Endothelial cell (in vitro differentiated cells): ENCODE data around the gene SLC44A5. TPM values are rescaled to one million over a fixed set of nuclear protein-coding genes. Genes with fewer than 3 reads are reported as not detected.

Experiments
- DNase-seq: peaks from one replicate; pipeline ENCODE4 v3.0.0; 2021; ENCODE audit warnings: low spot score
- H3K27ac Mint-ChIP-seq: one replicate; pipeline ENCODE4 v1.8.0; 2021; ENCODE audit warnings: mixed read lengths, inconsistent platforms; ENCODE audit not compliant: unreplicated experiment
- H3K27me3 Mint-ChIP-seq: one replicate; pipeline ENCODE4 v1.8.0; 2021; ENCODE audit warnings: mild to moderate bottlenecking, moderate library complexity, mixed read lengths, inconsistent platforms; ENCODE audit not compliant: unreplicated experiment
- H3K36me3 Mint-ChIP-seq: one replicate; pipeline ENCODE4 v1.8.0; 2021; ENCODE audit warnings: mild to moderate bottlenecking, low read depth, mixed read lengths, inconsistent platforms; ENCODE audit not compliant: unreplicated experiment
- H3K4me1 Mint-ChIP-seq: one replicate; pipeline ENCODE4 v1.8.0; 2021; ENCODE audit warnings: mild to moderate bottlenecking, mixed read lengths, inconsistent platforms; ENCODE audit not compliant: unreplicated experiment
- H3K4me3 Mint-ChIP-seq: one replicate; pipeline ENCODE4 v1.8.0; 2021; ENCODE audit warnings: mild to moderate bottlenecking, mixed read lengths, inconsistent platforms; ENCODE audit not compliant: unreplicated experiment
- H3K9me3 Mint-ChIP-seq: one replicate; pipeline ENCODE4 v1.8.0; 2021; ENCODE audit warnings: mixed read lengths, inconsistent platforms; ENCODE audit not compliant: unreplicated experiment
- total RNA-seq: library from RNA; stranded (reverse); fragmentation: NEBNext Ultra II Directional; extraction: Animal tissue kit (Norgen Biotek cat#: 25700); gene quantifications from one replicate; pipeline ENCODE4 v1.2.1, GENCODE V29; 2021; ENCODE audit not compliant: unreplicated experiment
- TF ChIP-seq, protein P1 (sequence below): fragments of 200-600 bp; sonication (generic); IDR thresholded peaks from one replicate; pipeline ENCODE4 v1.5.0; 2021; ENCODE audit warnings: antibody characterized with exemption; ENCODE audit not compliant: unreplicated experiment

SLC44A5 gene
- total RNA-seq, 1 donor from 2014 or later = 3.4 TPM

- Mint-ChIP-seq H3K27me3 (peaks cover 12% of the 10 kb centered on the region), H3K36me3 (peaks cover 4% of the 10 kb centered on the region), H3K4me3 (no peak overlapping the region)
These were observed 7.5 kb upstream of the SLC44A5 start for GRCh38 chr1:75618382-75618781.

DNA sequence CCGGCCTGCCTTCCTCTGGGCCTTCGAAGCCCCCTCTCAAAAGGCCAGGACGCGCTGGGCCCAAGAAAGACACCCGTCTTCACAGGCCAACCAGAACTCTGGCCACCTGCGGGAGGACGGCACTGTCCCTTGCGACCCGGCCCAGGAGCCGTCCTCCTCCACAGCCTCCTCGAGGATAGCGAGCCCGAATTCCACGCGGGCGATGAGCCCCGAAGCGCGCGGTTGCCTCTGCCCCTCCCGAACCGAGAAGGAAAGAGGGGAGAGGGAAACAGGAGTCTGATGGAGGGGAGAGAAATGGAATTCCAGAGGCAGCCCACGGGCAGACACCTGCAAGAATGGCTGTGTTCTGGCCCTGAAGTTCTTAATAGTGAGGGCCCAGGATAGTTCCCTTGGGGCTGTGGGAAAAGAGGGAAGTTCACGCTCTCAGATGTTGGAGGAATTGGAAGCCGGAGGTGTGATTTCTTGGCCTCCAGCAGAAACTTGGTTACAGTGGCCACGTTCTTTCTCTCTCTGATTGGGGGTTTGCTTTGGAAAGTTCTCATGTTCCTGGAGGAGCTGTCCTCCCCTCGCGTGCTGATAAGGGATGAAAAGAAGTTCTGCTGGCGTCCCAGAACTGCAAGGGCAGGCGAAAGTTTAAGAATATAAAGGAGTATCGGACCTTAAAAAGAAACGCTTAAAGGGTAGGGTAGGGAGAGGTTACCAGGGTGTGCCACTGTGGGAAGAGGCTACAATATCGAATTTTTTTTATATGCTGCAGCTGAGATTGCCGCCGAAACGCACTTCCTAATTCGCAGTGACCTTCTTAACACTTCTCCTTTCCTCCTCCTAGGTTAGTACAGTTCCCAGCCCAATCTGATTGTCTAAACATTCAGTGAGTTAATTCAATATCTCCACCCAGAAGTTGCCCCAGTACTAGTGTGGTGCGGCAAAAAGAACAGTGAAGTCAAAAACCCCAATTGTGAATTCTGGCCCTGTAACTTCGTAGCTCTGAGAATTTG is 5.8 kb upstream of the SLC44A5 start:
- peak; percentile 35 for DNase-seq

More at GRCh38 chr1:75618382-75618781, 7.5 kb upstream of the SLC44A5 start:
- no peaks in the 10 kb centered on the region for H3K9me3 Mint-ChIP-seq
- TF ChIP-seq, protein P1, sequence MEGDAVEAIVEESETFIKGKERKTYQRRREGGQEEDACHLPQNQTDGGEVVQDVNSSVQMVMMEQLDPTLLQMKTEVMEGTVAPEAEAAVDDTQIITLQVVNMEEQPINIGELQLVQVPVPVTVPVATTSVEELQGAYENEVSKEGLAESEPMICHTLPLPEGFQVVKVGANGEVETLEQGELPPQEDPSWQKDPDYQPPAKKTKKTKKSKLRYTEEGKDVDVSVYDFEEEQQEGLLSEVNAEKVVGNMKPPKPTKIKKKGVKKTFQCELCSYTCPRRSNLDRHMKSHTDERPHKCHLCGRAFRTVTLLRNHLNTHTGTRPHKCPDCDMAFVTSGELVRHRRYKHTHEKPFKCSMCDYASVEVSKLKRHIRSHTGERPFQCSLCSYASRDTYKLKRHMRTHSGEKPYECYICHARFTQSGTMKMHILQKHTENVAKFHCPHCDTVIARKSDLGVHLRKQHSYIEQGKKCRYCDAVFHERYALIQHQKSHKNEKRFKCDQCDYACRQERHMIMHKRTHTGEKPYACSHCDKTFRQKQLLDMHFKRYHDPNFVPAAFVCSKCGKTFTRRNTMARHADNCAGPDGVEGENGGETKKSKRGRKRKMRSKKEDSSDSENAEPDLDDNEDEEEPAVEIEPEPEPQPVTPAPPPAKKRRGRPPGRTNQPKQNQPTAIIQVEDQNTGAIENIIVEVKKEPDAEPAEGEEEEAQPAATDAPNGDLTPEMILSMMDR = no peak
- H3K27ac Mint-ChIP-seq = no peak overlapping the region
- peaks cover 17% of the 10 kb centered on the region for H3K4me1 Mint-ChIP-seq
- no peak for DNase-seq

GRCh38 chr1:75615613-75616435 is 4.9 kb upstream of the SLC44A5 start:
- peaks cover 4% of the 10 kb centered on the region for H3K36me3 Mint-ChIP-seq
- H3K27me3 Mint-ChIP-seq = peaks cover 14% of the 10 kb centered on the region
- no peak overlapping the region for H3K27ac Mint-ChIP-seq
- peaks cover 17% of the 10 kb centered on the region for H3K4me1 Mint-ChIP-seq
- H3K4me3 Mint-ChIP-seq = peak overlapping the region; percentile 87
- no peaks in the 10 kb centered on the region for H3K9me3 Mint-ChIP-seq
- TF ChIP-seq, protein P1 = no peak
- DNase-seq = peak; percentile 36

More for the DNA sequence above, 5.8 kb upstream of the SLC44A5 start:
- Mint-ChIP-seq H3K4me1 (peaks cover 17% of the 10 kb centered on the region), H3K4me3 (peak overlapping the region; percentile 88), H3K9me3 (no peaks in the 10 kb centered on the region), H3K36me3 (peaks cover 4% of the 10 kb centered on the region), H3K27me3 (peaks cover 14% of the 10 kb centered on the region), H3K27ac (no peak overlapping the region)
- TF ChIP-seq, protein P1 = no peak

DNA sequence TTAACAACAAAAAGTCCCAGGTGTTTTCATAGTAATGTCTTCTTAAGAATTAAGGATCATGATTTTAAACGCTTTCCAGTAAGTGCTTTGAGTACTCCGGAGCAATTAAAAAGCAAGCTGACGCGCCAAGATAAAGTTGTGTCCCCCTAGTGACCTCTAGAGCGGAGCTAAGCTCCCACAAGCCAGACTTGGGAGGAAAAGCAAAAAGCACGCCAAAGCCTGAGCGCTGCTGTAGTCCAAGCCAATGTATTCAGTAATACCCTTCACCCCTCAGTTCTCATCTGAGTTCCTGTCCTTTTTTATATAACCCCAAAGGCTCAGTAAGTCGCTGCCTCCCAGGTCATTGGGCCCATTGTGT is 3.5 kb upstream of the SLC44A5 start:
- H3K4me1 Mint-ChIP-seq = peaks cover 17% of the 10 kb centered on the region
- peaks cover 14% of the 10 kb centered on the region for H3K27me3 Mint-ChIP-seq

More for the DNA sequence above, 3.5 kb upstream of the SLC44A5 start:
- Mint-ChIP-seq H3K4me3 (peak overlapping the region; percentile 54), H3K27ac (no peak overlapping the region), H3K9me3 (no peaks in the 10 kb centered on the region), H3K36me3 (peaks cover 4% of the 10 kb centered on the region)
- no peak for DNase-seq
- TF ChIP-seq, protein P1 = no peak
